PC-9 (cell line): ENCODE measurements around the gene TSSK6.

Experiments used
- CTCF ChIP-seq: fragments of 200-600 bp; sonication (generic); conservative IDR thresholded peaks from 2 replicates; pipeline ENCODE4 v1.6.1; 2017; ENCODE audit warnings: mixed run types, antibody characterized with exemption, mild to moderate bottlenecking, moderate library complexity
- EZH2 ChIP-seq: fragments of 200-600 bp; sonication (generic); IDR thresholded peaks from 2 replicates; pipeline ENCODE4 v1.8.0; 2017; ENCODE audit warnings: antibody characterized with exemption, low read depth

DNA sequence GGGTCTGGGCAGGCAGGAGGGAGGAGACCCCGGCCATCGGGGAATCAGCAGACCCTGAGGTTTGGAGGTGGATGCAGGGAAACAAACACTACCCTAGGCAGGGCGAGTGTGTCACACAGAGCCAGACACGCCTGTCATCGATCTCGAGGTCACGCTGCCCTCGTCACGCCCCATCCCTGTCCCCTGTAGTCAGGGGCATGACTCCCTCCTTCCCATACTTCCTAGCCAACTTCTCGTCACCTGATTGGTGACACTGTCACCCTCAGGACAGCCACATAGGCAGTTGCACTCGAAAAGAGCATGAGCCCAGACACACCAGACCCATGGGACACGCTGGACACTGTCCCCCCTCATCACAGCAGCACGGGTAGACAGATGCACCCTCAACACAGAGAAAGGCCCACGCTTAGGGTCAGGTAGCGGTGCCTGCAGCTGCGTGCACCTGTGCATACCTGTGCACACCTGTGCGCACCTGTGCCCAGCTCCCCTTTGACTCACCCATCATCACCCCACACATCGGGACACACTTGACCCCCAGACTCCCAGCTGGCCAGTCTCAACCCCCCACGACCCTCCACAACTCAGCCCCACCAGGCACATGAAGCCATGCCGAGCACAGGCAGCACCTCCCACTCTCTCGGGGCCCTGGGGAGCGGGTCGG lies 34.6 kb upstream of the TSSK6 start:
- TF ChIP-seq CTCF (no peak), EZH2 (no peak)
